K562 (cell line): ENCODE measurements around the gene ANKS1A. TPM values are rescaled to one million over a fixed set of nuclear protein-coding genes. Genes with fewer than 3 reads are reported as not detected.

ENCODE experiments used
- ARHGAP35 ChIP-seq: fragments of 450-650 bp; IDR thresholded peaks from 2 replicates; pipeline ENCODE4 v1.6.1; 2018; ENCODE audit not compliant: partially characterized antibody
- CEBPG ChIP-seq, 3 experiments: fragments of 200-800 bp in 1 of 3; sonication (Bioruptor generic) in 1 of 3; sonication (generic) in 1 of 3; formaldehyde crosslinking in 1 of 3; IDR thresholded peaks in 2 of 3; conservative IDR thresholded peaks in 1 of 3; 2 replicates each; pipeline versions ENCODE4 v1.6.1 to v1.8.0; 2016 to 2022; ENCODE audit warnings: missing compliant biosample characterization in 2 of 3, missing genetic modification characterization in 2 of 3, mild to moderate bottlenecking in 1 of 3, missing genetic modification reagents in 1 of 3
- CHCHD3 ChIP-seq: fragments of 250-450 bp; sonication (Bioruptor Pico); IDR thresholded peaks from 2 replicates; pipeline ENCODE4 v2.1.2; 2022; ENCODE audit warnings: mild to moderate bottlenecking
- EP400 ChIP-seq: fragments of 450-650 bp; IDR thresholded peaks from 2 replicates; pipeline ENCODE4 v1.6.1; 2017; ENCODE audit warnings: antibody characterized with exemption, mild to moderate bottlenecking, moderate library complexity
- FOXA3 ChIP-seq, 2 experiments: fragments of 450-650 bp in 1 of 2; sonication (generic) in 1 of 2; formaldehyde crosslinking; IDR thresholded peaks in 1 of 2; conservative IDR thresholded peaks in 1 of 2; 2 replicates each; pipeline versions ENCODE4 v1.4.0 to v1.8.0; 2020 to 2022; ENCODE audit warnings: mild to moderate bottlenecking in 2 of 2, missing genetic modification reagents in 1 of 2
- GATA2 ChIP-seq: sonication (generic); formaldehyde crosslinking; IDR thresholded peaks from 2 replicates; pipeline ENCODE4 v1.4.0; 2020; ENCODE audit warnings: mild to moderate bottlenecking, missing genetic modification reagents
- HEY1 ChIP-seq: fragments of 250-450 bp; sonication (Bioruptor Pico); IDR thresholded peaks from 2 replicates; pipeline ENCODE4 v1.5.0; 2020; ENCODE audit warnings: mild to moderate bottlenecking, moderate library complexity, borderline replicate concordance
- HLTF ChIP-seq: fragments of 450-650 bp; IDR thresholded peaks from 2 replicates; pipeline ENCODE4 v1.6.1; 2016
- KDM2B ChIP-seq: fragments of 250-450 bp; sonication (Bioruptor Pico); IDR thresholded peaks from 2 replicates; pipeline ENCODE4 v1.8.0; 2021; ENCODE audit warnings: mild to moderate bottlenecking, moderate library complexity
- LCOR ChIP-seq: sonication (generic); formaldehyde crosslinking; IDR thresholded peaks from 2 replicates; pipeline ENCODE4 v1.8.0; 2022; ENCODE audit warnings: mild to moderate bottlenecking, missing genetic modification reagents
- PTRF ChIP-seq: fragments of 450-650 bp; IDR thresholded peaks from 2 replicates; pipeline ENCODE4 v1.6.1; 2016; ENCODE audit warnings: mild to moderate bottlenecking, missing genetic modification characterization, missing compliant biosample characterization
- SIN3A ChIP-seq, 2 experiments: fragments of 150-350 bp in 1 of 2; IDR thresholded peaks; 2 replicates each; pipeline ENCODE4 v1.6.1; 2011 to 2016; ENCODE audit warnings: borderline replicate concordance in 2 of 2, low read depth in 2 of 2, low read length in 2 of 2, mild to moderate bottlenecking in 2 of 2, moderate library complexity in 2 of 2; ENCODE audit not compliant: control insufficient read depth in 1 of 2
- SREBF2 ChIP-seq: sonication (generic); formaldehyde crosslinking; IDR thresholded peaks from 2 replicates; pipeline ENCODE4 v1.4.0; 2020; ENCODE audit warnings: mild to moderate bottlenecking, missing genetic modification reagents
- STAT5A ChIP-seq: IDR thresholded peaks from 2 replicates; pipeline ENCODE4 v1.6.1; 2012; ENCODE audit warnings: low read length, inconsistent platforms, borderline replicate concordance
- ZC3H8 ChIP-seq: fragments of 450-650 bp; IDR thresholded peaks from 2 replicates; pipeline ENCODE4 v1.6.1; 2017
- ZNF507 ChIP-seq: conservative IDR thresholded peaks from 2 replicates; pipeline ENCODE4 v1.6.1; 2017; ENCODE audit warnings: missing genetic modification characterization, missing compliant biosample characterization
- ZNF76 ChIP-seq: fragments of 250-450 bp; sonication (Bioruptor Pico); IDR thresholded peaks from 2 replicates; pipeline ENCODE4 v1.4.0; 2020; ENCODE audit warnings: mild to moderate bottlenecking, moderate library complexity, borderline replicate concordance
- ZNF780A ChIP-seq: fragments of 250-450 bp; sonication (Bioruptor Pico); IDR thresholded peaks from 2 replicates; pipeline ENCODE4 v1.5.0; 2021; ENCODE audit warnings: mild to moderate bottlenecking
- ZZZ3 ChIP-seq: fragments of 450-650 bp; IDR thresholded peaks from 2 replicates; pipeline ENCODE4 v1.6.1; 2016; ENCODE audit warnings: antibody characterized with exemption, mild to moderate bottlenecking, moderate library complexity
- polyA plus RNA-seq, 8 experiments: library from polyadenylated mRNA; depleted of rRNA in 4 of 8; stranded (reverse) in 5 of 8; unstranded in 3 of 8; fragments of >200 nt; fragmentation: Nextera tagmentation in 2 of 8; fragmentation: Illumina TruSeq in 1 of 8; extraction: Ambion mirVana in 2 of 8; extraction: Trizol in 1 of 8; gene quantifications; 2 replicates each; pipeline versions ENCODE4 v1.2.1 to v1.2.3, GENCODE V29; 2011 to 2014; ENCODE audit warnings: inconsistent platforms in 1 of 8, missing spikeins in 1 of 8
- total RNA-seq, 7 experiments: library from RNA; depleted of rRNA in 6 of 7; stranded (reverse); fragments of >200 nt in 6 of 7; fragmentation: Illumina TruSeq in 2 of 7; extraction: Trizol in 2 of 7; gene quantifications; 2 replicates each; pipeline versions ENCODE4 v1.2.1 to v1.2.3, GENCODE V29; 2011 to 2021; ENCODE audit warnings: low replicate concordance in 1 of 7
- TF ChIP-seq, protein P1 (sequence below): fragments of 250-450 bp; sonication (Bioruptor Pico); IDR thresholded peaks from 2 replicates; pipeline ENCODE4 v1.5.0; 2022; ENCODE audit warnings: mild to moderate bottlenecking
- TF ChIP-seq, protein P2 (sequence below): fragments of 450-650 bp; formaldehyde crosslinking; IDR thresholded peaks from 2 replicates; pipeline ENCODE4 v1.4.0; 2020; ENCODE audit warnings: mild to moderate bottlenecking, moderate library complexity
- TF ChIP-seq, protein P3 (sequence below): fragments of 250-450 bp; sonication (Bioruptor Pico); IDR thresholded peaks from 2 replicates; pipeline ENCODE4 v1.4.0; 2020; ENCODE audit warnings: mild to moderate bottlenecking
- TF ChIP-seq, protein P4 (sequence below): fragments of 450-650 bp; IDR thresholded peaks from 2 replicates; pipeline ENCODE4 v1.6.1; 2017; ENCODE audit warnings: antibody characterized with exemption

ANKS1A gene
- total and polyA plus RNA-seq, 9 of the 15 experiments (the other 6 are each of a cell fraction or from before 2014, with no cell fraction given), result 1.1 to 13.8 (median 5.3) TPM

DNA sequence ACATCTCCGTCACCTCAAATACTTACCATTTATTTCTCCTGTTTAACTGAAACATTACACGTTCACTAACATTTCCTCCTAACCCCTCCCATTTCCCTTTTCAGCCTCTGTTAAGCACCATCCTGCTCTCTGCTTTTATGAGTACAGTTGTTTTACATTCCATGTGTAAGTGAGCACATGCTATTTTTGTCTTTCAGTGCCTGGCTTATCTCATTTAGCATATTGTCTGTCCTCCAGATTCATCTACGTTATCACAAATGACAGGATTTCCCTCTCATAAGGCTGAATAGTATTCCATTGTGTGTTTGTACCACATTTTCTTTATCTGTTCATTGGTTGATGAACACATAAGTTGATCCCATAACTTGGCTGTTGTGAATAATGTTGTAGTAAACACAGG, 23.9 kb upstream of the ANKS1A start (continued):
- TF ChIP-seq STAT5A (peak; percentile 91), GATA2 (peak; percentile 96), ZNF507 (tag) (no peak), ZNF780A (CRISPR knock-in tag) (no peak), ARHGAP35 (no peak), CHCHD3 (CRISPR knock-in tag) (0 out of 2 replicates have a peak, but pooled peaks have one; percentile 13), ZC3H8 (no peak), EP400 (peak; percentile 88), PTRF (tag) (no peak), KDM2B (CRISPR knock-in tag) (no peak), HLTF (peak; percentile 62; the same call in 1 of the 2 replicates), SREBF2 (CRISPR knock-in tag) (no peak), LCOR (0 out of 2 replicates have a peak, but pooled peaks have one; percentile 47), HEY1 (no peak), ZZZ3 (no peak), SIN3A (IDR thresholded peaks at IDR 0.05; ENCODE audit: borderline replicate concordance in 2 of 2, control insufficient read depth in 1 of 2, low read depth in 2 of 2, low read length in 2 of 2) (no peak), FOXA3 (CRISPR knock-in tag; conservative IDR thresholded peaks at IDR 0.05 in 1 of 2, IDR thresholded peaks at IDR 0.05 in 1 of 2) (no peak), ZNF76 (no peak), CEBPG (CRISPR knock-in tag; IDR thresholded peaks at IDR 0.05) (no peak), CEBPG (tag; conservative IDR thresholded peaks at IDR 0.05 in 1 of 2, IDR thresholded peaks at IDR 0.05 in 1 of 2) (no peak)
- TF ChIP-seq, protein P1, sequence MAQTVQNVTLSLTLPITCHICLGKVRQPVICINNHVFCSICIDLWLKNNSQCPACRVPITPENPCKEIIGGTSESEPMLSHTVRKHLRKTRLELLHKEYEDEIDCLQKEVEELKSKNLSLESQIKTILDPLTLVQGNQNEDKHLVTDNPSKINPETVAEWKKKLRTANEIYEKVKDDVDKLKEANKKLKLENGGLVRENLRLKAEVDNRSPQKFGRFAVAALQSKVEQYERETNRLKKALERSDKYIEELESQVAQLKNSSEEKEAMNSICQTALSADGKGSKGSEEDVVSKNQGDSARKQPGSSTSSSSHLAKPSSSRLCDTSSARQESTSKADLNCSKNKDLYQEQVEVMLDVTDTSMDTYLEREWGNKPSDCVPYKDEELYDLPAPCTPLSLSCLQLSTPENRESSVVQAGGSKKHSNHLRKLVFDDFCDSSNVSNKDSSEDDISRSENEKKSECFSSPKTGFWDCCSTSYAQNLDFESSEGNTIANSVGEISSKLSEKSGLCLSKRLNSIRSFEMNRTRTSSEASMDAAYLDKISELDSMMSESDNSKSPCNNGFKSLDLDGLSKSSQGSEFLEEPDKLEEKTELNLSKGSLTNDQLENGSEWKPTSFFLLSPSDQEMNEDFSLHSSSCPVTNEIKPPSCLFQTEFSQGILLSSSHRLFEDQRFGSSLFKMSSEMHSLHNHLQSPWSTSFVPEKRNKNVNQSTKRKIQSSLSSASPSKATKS (CRISPR knock-in tag), result no peak
- TF ChIP-seq, protein P2, sequence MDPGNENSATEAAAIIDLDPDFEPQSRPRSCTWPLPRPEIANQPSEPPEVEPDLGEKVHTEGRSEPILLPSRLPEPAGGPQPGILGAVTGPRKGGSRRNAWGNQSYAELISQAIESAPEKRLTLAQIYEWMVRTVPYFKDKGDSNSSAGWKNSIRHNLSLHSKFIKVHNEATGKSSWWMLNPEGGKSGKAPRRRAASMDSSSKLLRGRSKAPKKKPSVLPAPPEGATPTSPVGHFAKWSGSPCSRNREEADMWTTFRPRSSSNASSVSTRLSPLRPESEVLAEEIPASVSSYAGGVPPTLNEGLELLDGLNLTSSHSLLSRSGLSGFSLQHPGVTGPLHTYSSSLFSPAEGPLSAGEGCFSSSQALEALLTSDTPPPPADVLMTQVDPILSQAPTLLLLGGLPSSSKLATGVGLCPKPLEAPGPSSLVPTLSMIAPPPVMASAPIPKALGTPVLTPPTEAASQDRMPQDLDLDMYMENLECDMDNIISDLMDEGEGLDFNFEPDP (CRISPR knock-in tag), result no peak
- TF ChIP-seq, protein P3, sequence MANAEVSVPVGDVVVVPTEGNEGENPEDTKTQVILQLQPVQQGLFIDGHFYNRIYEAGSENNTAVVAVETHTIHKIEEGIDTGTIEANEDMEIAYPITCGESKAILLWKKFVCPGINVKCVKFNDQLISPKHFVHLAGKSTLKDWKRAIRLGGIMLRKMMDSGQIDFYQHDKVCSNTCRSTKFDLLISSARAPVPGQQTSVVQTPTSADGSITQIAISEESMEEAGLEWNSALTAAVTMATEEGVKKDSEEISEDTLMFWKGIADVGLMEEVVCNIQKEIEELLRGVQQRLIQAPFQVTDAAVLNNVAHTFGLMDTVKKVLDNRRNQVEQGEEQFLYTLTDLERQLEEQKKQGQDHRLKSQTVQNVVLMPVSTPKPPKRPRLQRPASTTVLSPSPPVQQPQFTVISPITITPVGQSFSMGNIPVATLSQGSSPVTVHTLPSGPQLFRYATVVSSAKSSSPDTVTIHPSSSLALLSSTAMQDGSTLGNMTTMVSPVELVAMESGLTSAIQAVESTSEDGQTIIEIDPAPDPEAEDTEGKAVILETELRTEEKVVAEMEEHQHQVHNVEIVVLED, result no peak
- TF ChIP-seq, protein P4, sequence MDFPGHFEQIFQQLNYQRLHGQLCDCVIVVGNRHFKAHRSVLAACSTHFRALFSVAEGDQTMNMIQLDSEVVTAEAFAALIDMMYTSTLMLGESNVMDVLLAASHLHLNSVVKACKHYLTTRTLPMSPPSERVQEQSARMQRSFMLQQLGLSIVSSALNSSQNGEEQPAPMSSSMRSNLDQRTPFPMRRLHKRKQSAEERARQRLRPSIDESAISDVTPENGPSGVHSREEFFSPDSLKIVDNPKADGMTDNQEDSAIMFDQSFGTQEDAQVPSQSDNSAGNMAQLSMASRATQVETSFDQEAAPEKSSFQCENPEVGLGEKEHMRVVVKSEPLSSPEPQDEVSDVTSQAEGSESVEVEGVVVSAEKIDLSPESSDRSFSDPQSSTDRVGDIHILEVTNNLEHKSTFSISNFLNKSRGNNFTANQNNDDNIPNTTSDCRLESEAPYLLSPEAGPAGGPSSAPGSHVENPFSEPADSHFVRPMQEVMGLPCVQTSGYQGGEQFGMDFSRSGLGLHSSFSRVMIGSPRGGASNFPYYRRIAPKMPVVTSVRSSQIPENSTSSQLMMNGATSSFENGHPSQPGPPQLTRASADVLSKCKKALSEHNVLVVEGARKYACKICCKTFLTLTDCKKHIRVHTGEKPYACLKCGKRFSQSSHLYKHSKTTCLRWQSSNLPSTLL, result peak; percentile 87
